GM23338 (cell line): ENCODE results near the gene CFLAR. TPM values are rescaled to one million over a fixed set of nuclear protein-coding genes. Genes with fewer than 3 reads are reported as not detected.
A peak's percentile ranks its signal among the peaks of the same experiment; 100 is the strongest.

Experiments used
- ATAC-seq: fragments of 200-7000 bp; cut with Tn5 transposase; 3 replicates; pipeline ENCODE4 v1.9.1; 2020
- DNase-seq: peaks from one replicate; pipeline ENCODE4 v3.0.0-alpha.2; 2015; ENCODE audit warnings: low spot score
- H2AFZ ChIP-seq: fragments of 200-600 bp; sonication (generic); 2 replicates; pipeline ENCODE4 v1.8.0; 2016; ENCODE audit warnings: antibody characterized with exemption, mild to moderate bottlenecking, moderate library complexity
- H3F3A ChIP-seq: fragments of 200-600 bp; sonication (generic); replicated peaks from 2 replicates; pipeline ENCODE4 v1.8.0; 2017; ENCODE audit warnings: antibody characterized with exemption, mixed run types, low read depth
- H3K27ac ChIP-seq: fragments of 200-600 bp; sonication (generic); 2 replicates; pipeline ENCODE4 v1.6.1; 2016; ENCODE audit warnings: low read depth
- H3K27me3 ChIP-seq: fragments of 200-600 bp; sonication (generic); 2 replicates; pipeline ENCODE4 v1.8.0; 2016; ENCODE audit warnings: mild to moderate bottlenecking, mixed run types, moderate library complexity; ENCODE audit not compliant: insufficient read depth
- H3K36me3 ChIP-seq: fragments of 200-600 bp; sonication (generic); 2 replicates; pipeline ENCODE4 v1.8.0; 2016; ENCODE audit warnings: mild to moderate bottlenecking; ENCODE audit not compliant: insufficient read depth
- H3K4me1 ChIP-seq: fragments of 200-600 bp; sonication (generic); 2 replicates; pipeline ENCODE4 v1.8.0; 2016; ENCODE audit warnings: mild to moderate bottlenecking, moderate library complexity; ENCODE audit not compliant: insufficient read depth
- H3K4me2 ChIP-seq: fragments of 200-600 bp; sonication (generic); 2 replicates; pipeline ENCODE4 v1.7.1; 2017; ENCODE audit warnings: mixed run types
- H3K4me3 ChIP-seq: fragments of 200-600 bp; sonication (generic); 2 replicates; pipeline ENCODE4 v1.6.1; 2016; ENCODE audit warnings: mixed run types
- H3K79me2 ChIP-seq: fragments of 200-600 bp; sonication (generic); replicated peaks from 2 replicates; pipeline ENCODE4 v1.8.0; 2017; ENCODE audit warnings: mild to moderate bottlenecking; ENCODE audit not compliant: insufficient read depth
- H3K9me2 ChIP-seq: fragments of 200-600 bp; sonication (generic); 2 replicates; pipeline ENCODE4 v1.8.0; 2017; ENCODE audit not compliant: insufficient read depth
- H4K20me1 ChIP-seq: fragments of 200-600 bp; sonication (generic); replicated peaks from 2 replicates; pipeline ENCODE4 v1.8.0; 2017; ENCODE audit warnings: mild to moderate bottlenecking; ENCODE audit not compliant: insufficient read depth
- H3K27ac Mint-ChIP-seq: 2 replicates; pipeline ENCODE4 v1.8.0; 2020; ENCODE audit warnings: inconsistent platforms, mild to moderate bottlenecking, moderate library complexity, mixed read lengths
- H3K27me3 Mint-ChIP-seq: 3 replicates; pipeline ENCODE4 v1.8.0; 2022; ENCODE audit warnings: low read depth, mild to moderate bottlenecking, moderate library complexity, mixed read lengths, inconsistent platforms; ENCODE audit not compliant: insufficient read depth, poor library complexity
- H3K36me3 Mint-ChIP-seq: 3 replicates; pipeline ENCODE4 v1.8.0; 2021; ENCODE audit warnings: low read depth, mild to moderate bottlenecking, inconsistent platforms, moderate library complexity, mixed read lengths
- H3K4me1 Mint-ChIP-seq: 3 replicates; pipeline ENCODE4 v1.8.0; 2020; ENCODE audit warnings: mild to moderate bottlenecking, inconsistent platforms, mixed read lengths
- H3K4me3 Mint-ChIP-seq: 3 replicates; pipeline ENCODE4 v1.8.0; 2021; ENCODE audit warnings: moderate library complexity, mild to moderate bottlenecking, inconsistent platforms, mixed read lengths
- H3K9me3 Mint-ChIP-seq: 3 replicates; pipeline ENCODE4 v1.8.0; 2020; ENCODE audit warnings: moderate library complexity, mild to moderate bottlenecking, inconsistent platforms, mixed read lengths
- CREB1 ChIP-seq: fragments of 250-450 bp; sonication (Bioruptor Pico); IDR thresholded peaks from 2 replicates; pipeline ENCODE4 v1.5.0; 2020; ENCODE audit warnings: low read depth, mild to moderate bottlenecking, moderate library complexity
- EZH2 ChIP-seq: fragments of 200-600 bp; sonication (generic); IDR thresholded peaks from one replicate; pipeline ENCODE4 v1.8.0; 2017; ENCODE audit warnings: antibody characterized with exemption, mild to moderate bottlenecking, low read depth; ENCODE audit not compliant: unreplicated experiment
- EZH2phosphoT487 ChIP-seq: fragments of 200-600 bp; sonication (generic); IDR thresholded peaks from one replicate; pipeline ENCODE4 v1.8.1; 2018; ENCODE audit warnings: antibody characterized with exemption; ENCODE audit not compliant: unreplicated experiment
- NANOG ChIP-seq: IDR thresholded peaks from 2 replicates; pipeline ENCODE4 v1.6.1; 2016; ENCODE audit warnings: antibody characterized with exemption, borderline replicate concordance
- POLR2AphosphoS5 ChIP-seq: IDR thresholded peaks from 2 replicates; pipeline ENCODE4 v1.6.1; 2016; ENCODE audit warnings: antibody characterized with exemption, low read depth
- ZNF114 ChIP-seq: fragments of 250-450 bp; sonication (Bioruptor Pico); IDR thresholded peaks from 2 replicates; pipeline ENCODE4 v1.5.0; 2020; ENCODE audit warnings: mild to moderate bottlenecking, moderate library complexity
- polyA plus RNA-seq: library from polyadenylated mRNA; unstranded; fragments of >200 nt; fragmentation: Nextera tagmentation; extraction: Ambion mirVana; gene quantifications from 2 replicates; pipeline ENCODE4 v1.2.1, GENCODE V29; 2016
- total RNA-seq: library from RNA; depleted of rRNA; stranded (reverse); fragments of >200 nt; shearing (Covaris generic); gene quantifications from 2 replicates; pipeline ENCODE4 v1.2.3, GENCODE V29; 2014
- TF ChIP-seq, protein P1 (sequence below): fragments of 250-450 bp; sonication (Bioruptor Pico); IDR thresholded peaks from 2 replicates; pipeline ENCODE4 v1.5.0; 2020; ENCODE audit warnings: mild to moderate bottlenecking, moderate library complexity

The CFLAR gene
- total and polyA plus RNA-seq, 2 experiments from 2014 or later = 10.1 to 15.1 TPM

DNA sequence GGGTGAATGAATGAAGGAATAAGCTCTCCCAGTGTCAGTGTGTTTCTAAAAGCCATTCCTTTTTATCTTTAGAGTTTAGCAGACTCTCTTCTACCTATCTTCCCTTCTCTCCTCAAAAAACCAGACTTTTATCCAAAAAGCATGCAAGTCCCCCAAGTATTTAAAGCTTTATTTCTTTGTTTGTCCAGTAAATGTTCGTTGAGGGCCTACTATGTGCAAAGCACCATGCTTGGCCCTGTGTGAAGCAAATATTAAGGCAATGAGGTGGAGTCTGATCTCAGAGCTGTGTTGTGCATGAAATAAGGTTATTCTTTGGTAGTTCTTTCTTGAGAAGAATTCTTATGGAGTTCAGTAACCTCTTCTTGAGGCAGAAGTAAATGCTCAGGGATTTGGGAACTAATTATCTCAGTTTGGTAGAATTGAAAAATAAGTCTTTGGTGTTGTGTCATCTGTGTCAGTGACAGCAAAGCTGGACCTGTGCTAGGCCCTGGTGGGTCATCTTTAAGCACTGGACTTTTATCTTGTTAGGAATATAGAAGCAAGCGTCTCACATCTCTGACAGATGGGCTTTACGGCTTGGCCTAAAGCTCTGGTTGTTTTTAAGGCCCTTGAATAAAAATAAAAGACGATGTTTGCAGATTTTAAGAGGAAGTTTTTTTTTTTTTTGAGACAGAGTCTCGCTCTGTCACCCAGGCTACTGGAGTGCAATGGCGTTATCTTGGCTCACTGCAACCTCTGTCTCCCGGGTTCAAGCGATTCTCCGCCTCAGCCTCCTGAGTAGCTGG, 38.8 kb downstream of the CFLAR start (continued):
- TF ChIP-seq ZNF114 (CRISPR knock-in tag) (no peak), CREB1 (CRISPR knock-in tag) (no peak), EZH2phosphoT487 (no peak)
- TF ChIP-seq, protein P1, sequence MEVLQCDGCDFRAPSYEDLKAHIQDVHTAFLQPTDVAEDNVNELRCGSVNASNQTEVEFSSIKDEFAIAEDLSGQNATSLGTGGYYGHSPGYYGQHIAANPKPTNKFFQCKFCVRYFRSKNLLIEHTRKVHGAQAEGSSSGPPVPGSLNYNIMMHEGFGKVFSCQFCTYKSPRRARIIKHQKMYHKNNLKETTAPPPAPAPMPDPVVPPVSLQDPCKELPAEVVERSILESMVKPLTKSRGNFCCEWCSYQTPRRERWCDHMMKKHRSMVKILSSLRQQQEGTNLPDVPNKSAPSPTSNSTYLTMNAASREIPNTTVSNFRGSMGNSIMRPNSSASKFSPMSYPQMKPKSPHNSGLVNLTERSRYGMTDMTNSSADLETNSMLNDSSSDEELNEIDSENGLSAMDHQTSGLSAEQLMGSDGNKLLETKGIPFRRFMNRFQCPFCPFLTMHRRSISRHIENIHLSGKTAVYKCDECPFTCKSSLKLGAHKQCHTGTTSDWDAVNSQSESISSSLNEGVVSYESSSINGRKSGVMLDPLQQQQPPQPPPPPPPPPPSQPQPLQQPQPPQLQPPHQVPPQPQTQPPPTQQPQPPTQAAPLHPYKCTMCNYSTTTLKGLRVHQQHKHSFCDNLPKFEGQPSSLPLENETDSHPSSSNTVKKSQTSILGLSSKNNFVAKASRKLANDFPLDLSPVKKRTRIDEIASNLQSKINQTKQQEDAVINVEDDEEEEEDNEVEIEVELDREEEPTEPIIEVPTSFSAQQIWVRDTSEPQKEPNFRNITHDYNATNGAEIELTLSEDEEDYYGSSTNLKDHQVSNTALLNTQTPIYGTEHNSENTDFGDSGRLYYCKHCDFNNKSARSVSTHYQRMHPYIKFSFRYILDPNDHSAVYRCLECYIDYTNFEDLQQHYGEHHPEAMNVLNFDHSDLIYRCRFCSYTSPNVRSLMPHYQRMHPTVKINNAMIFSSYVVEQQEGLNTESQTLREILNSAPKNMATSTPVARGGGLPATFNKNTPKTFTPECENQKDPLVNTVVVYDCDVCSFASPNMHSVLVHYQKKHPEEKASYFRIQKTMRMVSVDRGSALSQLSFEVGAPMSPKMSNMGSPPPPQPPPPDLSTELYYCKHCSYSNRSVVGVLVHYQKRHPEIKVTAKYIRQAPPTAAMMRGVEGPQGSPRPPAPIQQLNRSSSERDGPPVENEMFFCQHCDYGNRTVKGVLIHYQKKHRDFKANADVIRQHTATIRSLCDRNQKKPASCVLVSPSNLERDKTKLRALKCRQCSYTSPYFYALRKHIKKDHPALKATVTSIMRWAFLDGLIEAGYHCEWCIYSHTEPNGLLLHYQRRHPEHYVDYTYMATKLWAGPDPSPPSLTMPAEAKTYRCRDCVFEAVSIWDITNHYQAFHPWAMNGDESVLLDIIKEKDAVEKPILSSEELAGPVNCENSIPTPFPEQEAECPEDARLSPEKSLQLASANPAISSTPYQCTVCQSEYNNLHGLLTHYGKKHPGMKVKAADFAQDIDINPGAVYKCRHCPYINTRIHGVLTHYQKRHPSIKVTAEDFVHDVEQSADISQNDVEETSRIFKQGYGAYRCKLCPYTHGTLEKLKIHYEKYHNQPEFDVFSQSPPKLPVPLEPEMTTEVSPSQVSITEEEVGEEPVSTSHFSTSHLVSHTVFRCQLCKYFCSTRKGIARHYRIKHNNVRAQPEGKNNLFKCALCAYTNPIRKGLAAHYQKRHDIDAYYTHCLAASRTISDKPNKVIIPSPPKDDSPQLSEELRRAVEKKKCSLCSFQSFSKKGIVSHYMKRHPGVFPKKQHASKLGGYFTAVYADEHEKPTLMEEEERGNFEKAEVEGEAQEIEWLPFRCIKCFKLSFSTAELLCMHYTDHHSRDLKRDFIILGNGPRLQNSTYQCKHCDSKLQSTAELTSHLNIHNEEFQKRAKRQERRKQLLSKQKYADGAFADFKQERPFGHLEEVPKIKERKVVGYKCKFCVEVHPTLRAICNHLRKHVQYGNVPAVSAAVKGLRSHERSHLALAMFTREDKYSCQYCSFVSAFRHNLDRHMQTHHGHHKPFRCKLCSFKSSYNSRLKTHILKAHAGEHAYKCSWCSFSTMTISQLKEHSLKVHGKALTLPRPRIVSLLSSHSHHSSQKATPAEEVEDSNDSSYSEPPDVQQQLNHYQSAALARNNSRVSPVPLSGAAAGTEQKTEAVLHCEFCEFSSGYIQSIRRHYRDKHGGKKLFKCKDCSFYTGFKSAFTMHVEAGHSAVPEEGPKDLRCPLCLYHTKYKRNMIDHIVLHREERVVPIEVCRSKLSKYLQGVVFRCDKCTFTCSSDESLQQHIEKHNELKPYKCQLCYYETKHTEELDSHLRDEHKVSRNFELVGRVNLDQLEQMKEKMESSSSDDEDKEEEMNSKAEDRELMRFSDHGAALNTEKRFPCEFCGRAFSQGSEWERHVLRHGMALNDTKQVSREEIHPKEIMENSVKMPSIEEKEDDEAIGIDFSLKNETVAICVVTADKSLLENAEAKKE (CRISPR knock-in tag) = no peak

DNA sequence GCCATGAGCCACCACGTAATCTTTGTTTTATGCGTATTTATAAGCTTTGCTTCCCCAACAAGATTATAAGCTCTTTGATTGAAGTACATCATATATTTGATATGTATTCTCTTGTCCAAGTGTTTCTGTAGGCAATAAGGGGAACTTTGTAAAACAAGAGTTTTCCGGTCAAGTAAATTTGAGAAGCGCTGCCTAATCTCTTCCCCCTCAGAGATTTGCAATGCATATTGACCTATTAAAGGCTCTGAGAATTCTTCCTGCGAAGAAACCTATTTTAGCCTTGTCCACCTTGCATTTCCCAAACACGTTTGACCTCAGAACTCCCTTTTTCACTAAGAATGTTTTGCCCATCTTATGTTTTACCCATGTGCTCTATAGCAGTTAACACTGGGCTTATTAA, 40.1 kb downstream of the CFLAR start:
- H3K4me2 ChIP-seq = no peak overlapping the region
- no peaks in the 10 kb centered on the region for H3K9me3 Mint-ChIP-seq
- DNase-seq = no peak
- no peaks in the 10 kb centered on the region for H3K9me2 ChIP-seq
- H3K4me1 Mint-ChIP-seq = peaks cover 14% of the 10 kb centered on the region
- no peaks in the 10 kb centered on the region for H3K27me3 ChIP-seq
- H3K36me3 ChIP-seq = no peaks in the 10 kb centered on the region
- no peak for ATAC-seq
- no peak overlapping the region for H3K4me3 ChIP-seq
- no peak overlapping the region for H3K27ac ChIP-seq
- peaks cover 11% of the 10 kb centered on the region for H3K4me1 ChIP-seq
- no peak overlapping the region for H2AFZ ChIP-seq
- H3K27ac Mint-ChIP-seq = 0 out of 2 replicates have a peak overlapping the region, but pooled peaks have one; percentile 18
- H3K79me2 ChIP-seq = no peaks in the 10 kb centered on the region
- H3K4me3 Mint-ChIP-seq = no peak overlapping the region
- peaks cover 5% of the 10 kb centered on the region for H3K27me3 Mint-ChIP-seq
- H4K20me1 ChIP-seq = no peaks in the 10 kb centered on the region
- H3K36me3 Mint-ChIP-seq = no peaks in the 10 kb centered on the region; the same call in 2 of the 3 replicates
- no peaks in the 10 kb centered on the region for H3F3A ChIP-seq
- TF ChIP-seq, protein P1 (CRISPR knock-in tag) = no peak
- TF ChIP-seq EZH2 (no peak), POLR2AphosphoS5 (no peak), NANOG (no peak)
